K562 (cell line): ENCODE data around the gene HTR6.

Source experiments
- BRCA1 ChIP-seq, 2 experiments: fragments of 450-650 bp in 1 of 2; sonication (generic) in 1 of 2; formaldehyde crosslinking in 1 of 2; IDR thresholded peaks; 2 replicates each; pipeline versions ENCODE4 v1.5.0 to v1.6.1; 2017 to 2020; ENCODE audit warnings: mild to moderate bottlenecking in 1 of 2, missing genetic modification reagents in 1 of 2
- CHD1 ChIP-seq: fragments of 200-600 bp; sonication (generic); IDR thresholded peaks from one replicate; pipeline ENCODE4 v1.6.1; 2012; ENCODE audit warnings: mild to moderate bottlenecking, moderate library complexity, low read length, inconsistent platforms
- ESRRA ChIP-seq: fragments of 450-650 bp; IDR thresholded peaks from 2 replicates; pipeline ENCODE4 v1.6.1; 2014; ENCODE audit warnings: low read depth, mild to moderate bottlenecking, moderate library complexity, borderline replicate concordance
- ETV6 ChIP-seq, 3 experiments: fragments of 150-350 bp in 1 of 3; sonication (generic) in 1 of 3; formaldehyde crosslinking in 1 of 3; IDR thresholded peaks; 2 replicates each; pipeline versions ENCODE4 v1.6.1 to v1.8.0; 2014 to 2022; ENCODE audit warnings: borderline replicate concordance in 2 of 3, low read depth in 2 of 3, antibody characterized with exemption in 1 of 3, low read length in 1 of 3, mild to moderate bottlenecking in 1 of 3, missing genetic modification reagents in 1 of 3
- YY1 ChIP-seq, 3 experiments: IDR thresholded peaks; 2 replicates each; pipeline ENCODE4 v1.6.1; 2011; ENCODE audit warnings: low read length in 2 of 3, mild to moderate bottlenecking in 2 of 3, moderate library complexity in 2 of 3, borderline replicate concordance in 1 of 3, control low read depth in 1 of 3, low read depth in 1 of 3; ENCODE audit not compliant: insufficient read depth in 3 of 3, insufficient replicate concordance in 2 of 3, control insufficient read depth in 1 of 3, insufficient read length in 1 of 3; ENCODE audit errors: extremely low read depth in 1 of 3

DNA sequence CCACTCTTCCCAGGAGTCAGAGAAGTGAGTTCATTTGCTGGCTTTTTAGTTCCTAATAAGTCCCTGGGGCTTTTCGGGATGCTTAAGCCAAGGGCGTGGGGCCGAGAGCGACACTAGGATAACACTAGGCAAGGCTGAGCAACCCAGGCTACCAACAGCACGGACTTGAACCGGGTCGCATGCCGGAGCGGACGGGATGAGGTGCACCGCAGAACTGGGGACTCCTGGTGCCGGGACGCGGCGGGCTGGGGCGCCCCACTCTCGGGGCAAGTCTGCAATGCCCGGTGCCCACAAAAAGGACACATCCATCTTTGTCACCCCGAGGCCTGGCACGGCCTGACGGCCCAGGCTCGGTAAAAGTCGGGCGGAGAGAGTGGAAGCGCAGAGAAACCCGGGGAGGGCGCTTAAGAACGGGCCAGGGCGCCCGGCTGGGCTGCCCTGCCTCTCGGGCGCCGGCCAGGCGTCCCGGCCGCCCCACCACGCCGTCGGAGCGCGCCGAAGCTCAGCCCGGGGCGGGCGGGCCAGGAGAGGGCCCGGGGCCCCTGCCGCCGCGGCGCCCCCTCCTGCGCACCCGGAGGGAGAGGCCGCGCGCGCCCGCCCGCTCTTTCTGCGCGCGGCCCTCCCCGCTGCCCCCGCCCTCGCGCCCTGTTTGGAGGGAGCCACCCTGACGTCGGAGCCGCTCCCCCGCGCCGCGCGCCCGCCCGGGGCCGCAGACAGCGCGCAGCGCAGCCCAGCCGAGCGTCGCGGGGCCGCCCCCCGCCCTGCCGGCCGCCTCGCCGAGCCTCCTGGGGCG lies 20.9 kb upstream of the HTR6 start, which contains the start of gene NBL1:
- TF ChIP-seq ESRRA (no peak), CHD1 (no peak), ETV6 (IDR thresholded peaks at IDR 0.05; ENCODE audit: borderline replicate concordance in 1 of 2, low read depth in 2 of 2, low read length in 1 of 2) (no peak), ETV6 (CRISPR knock-in tag; IDR thresholded peaks at IDR 0.05; ENCODE audit: borderline replicate concordance) (no peak), BRCA1 (IDR thresholded peaks at IDR 0.05) (no peak), BRCA1 (CRISPR knock-in tag; IDR thresholded peaks at IDR 0.05) (no peak), YY1 (IDR thresholded peaks at IDR 0.05; ENCODE audit: borderline replicate concordance in 1 of 3, control insufficient read depth in 1 of 3, extremely low read depth in 1 of 3, insufficient read depth in 3 of 3, insufficient read length in 1 of 3, insufficient replicate concordance in 2 of 3, low read depth in 1 of 3, low read length in 2 of 3) (no peak)
